Amniotic epithelial cell (primary cell): Measurements from ENCODE around the gene CNTN3.

Source experiments
- DNase-seq: peaks from one replicate; pipeline ENCODE4 v3.0.0-alpha.2; 2010; ENCODE audit warnings: low read depth

CNTN3 gene

GRCh38 chr3:74614107-74614967 lies at the start of gene CNTN3:
Gene CNTN3 (minus strand): TSS chr3:74614659. CDS start chr3:74521112, 93,547 bp downstream.
- no peak for DNase-seq

DNA sequence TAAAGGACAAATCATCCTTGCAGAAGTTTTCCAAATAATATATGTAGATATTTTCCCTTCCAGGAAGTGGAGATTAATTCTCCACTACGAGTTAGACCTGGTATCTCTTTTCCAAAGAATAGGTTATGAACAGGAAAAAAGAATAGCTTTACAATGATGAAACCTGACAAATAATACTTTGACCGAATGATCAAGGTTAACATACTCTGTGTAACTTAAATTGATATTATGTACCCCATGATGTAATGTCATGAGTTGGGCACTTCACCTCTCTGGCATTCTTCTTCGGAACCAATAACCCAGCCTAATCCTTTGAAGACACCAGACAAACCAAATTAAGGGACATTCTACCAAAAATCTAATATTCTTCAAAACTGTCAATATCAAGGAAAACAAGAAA lies 48.7 kb upstream of the CNTN3 start:
- no peak for DNase-seq

DNA sequence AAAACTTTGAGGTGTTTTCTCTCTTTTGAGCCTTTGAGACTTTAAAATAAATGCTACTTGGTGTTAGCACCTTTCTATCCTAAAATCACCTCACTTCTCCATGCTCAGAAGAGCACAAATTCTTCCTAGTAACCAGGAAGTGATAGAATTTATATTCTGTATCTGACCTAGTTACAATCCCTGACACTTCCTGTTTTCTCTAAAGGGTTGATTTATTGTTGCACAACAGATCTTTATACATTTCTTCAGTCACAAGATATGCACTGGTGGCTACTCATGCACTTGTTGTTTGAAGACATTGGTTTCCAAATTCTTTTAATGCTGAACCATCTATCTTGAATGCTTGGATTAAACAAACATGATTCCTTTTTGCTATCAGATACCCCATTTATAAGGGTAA lies 47.2 kb upstream of the CNTN3 start:
- no peak for DNase-seq

- no peak for DNase-seq
Observed at GRCh38 chr3:74651885-74652284, 37.4 kb upstream of the CNTN3 start.

- no peak for DNase-seq
Observed at GRCh38 chr3:74651292-74651691, 36.8 kb upstream of the CNTN3 start.

- DNase-seq = no peak
Observed at GRCh38 chr3:74648107-74648506, 33.6 kb upstream of the CNTN3 start.

GRCh38 chr3:74646094-74646493 lies 31.6 kb upstream of the CNTN3 start:
- no peak for DNase-seq

DNA sequence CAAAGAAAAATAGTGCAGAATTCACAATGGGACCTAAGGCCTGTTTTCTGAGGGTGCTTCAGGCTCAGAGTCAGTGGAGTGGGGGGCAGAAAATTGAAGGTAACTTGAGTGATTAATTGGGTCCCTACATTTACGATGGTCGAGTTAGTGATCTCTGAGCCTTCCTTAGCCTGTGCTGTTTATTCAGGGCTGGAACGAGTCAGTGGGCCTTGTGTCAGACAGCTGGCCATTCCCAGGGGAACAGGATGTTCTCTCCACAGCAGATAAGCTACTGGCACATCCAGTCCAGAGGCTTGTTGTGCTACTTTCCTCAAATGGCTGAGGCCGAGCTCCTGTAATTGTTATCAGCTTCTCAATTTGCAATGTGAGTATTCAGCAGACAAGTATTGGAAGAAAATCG lies 29.2 kb upstream of the CNTN3 start:
- peak; percentile 19 for DNase-seq

- no peak for DNase-seq
Observed at GRCh38 chr3:74642876-74643275, 28.4 kb upstream of the CNTN3 start.

DNA sequence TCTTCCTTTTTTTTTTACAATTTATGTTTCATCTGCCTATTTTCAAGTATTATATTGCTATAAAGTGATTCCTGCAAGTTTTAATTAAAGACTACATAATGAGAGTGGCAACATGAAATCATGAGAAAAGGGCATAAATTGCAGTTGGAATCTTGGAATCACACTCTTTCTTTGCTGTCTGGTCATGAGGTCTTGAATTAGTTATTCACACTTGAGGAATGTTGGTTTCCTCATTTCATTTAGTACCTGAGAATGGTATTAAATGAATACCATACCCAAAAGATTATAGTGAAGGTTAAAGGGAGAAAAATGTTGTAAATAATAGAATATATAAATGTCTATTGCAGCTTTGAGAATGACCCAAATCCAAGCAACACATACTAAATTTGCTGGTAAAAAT lies 25.8 kb upstream of the CNTN3 start:
- DNase-seq = no peak

DNA sequence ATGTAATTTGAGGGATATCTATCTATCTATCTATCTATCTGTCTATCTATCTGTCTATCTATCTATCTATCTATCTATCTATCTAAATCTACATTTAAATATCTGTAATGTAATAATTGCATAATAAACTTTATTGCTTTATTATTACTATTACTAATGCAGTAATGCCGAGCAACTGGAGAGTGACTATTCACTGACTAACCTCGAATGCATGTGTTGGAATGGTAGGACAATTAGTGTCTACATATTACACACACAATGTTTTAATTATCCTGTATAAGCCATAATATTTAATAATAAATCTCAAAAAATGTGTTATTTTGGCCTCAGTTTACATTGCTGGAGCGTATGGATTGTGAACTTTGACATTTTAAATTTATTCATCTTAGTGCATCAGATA lies 25.2 kb upstream of the CNTN3 start:
- DNase-seq = no peak

DNA sequence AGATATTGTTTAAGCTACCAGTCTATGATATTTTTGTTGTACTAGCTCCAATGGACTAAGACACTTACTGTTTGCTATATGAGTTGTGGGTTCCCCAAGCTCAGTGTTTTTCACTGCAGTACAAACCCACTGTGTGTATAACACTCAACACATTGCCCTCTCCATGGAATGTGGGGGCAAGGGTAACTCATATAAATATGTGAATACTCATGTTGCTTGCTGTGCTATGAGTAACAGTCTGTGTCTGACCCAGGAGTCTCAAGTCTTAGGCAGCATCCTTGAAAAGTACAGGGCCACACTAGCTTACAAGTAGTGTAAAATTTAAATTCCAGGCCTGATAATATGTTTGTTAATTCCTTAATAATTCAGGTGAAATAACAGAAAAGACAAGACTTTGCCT lies 22.5 kb upstream of the CNTN3 start:
- no peak for DNase-seq

GRCh38 chr3:74633021-74633420 lies 18.6 kb upstream of the CNTN3 start:
- peak; percentile 4 for DNase-seq

- no peak for DNase-seq
Observed at GRCh38 chr3:74631351-74632140, 17.1 kb upstream of the CNTN3 start.

DNA sequence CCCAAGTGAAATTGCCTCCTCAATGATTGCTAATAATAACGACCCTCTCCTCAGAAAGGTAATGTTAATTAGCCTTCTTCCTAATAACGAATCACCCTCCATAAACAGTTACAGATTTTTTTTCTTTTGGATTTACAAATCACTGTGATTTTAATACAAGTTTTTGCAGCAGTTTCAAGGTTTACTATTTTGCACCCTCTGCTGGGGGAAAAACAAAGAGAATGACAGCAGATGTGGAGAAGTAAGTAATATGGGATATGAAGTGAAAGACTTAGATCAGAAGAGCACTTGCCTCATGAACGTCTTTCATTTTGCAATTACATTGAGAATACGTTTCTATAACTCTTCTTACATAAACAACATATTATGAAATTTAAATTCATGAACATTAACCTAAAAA lies 16.1 kb upstream of the CNTN3 start:
- no peak for DNase-seq

DNA sequence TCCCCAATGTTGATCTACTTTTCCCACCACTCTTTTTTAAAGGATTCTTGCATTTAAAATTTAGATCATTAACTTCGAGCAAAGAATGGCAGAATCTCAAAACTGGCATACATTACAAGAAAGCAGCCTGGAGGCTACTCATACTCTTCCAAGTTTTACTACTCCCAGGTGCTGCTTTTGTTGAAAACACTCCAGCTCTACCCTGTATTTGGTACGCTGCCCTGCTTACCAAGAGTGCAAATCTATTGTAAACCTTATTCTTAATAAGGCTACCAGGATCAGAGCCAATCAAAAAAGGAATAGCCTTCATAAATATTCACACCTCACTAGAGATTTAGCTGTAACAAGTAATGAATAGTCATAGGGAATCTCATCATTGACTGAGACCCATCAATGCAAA lies 11.6 kb upstream of the CNTN3 start:
- DNase-seq = no peak

GRCh38 chr3:74624301-74624700 lies 9.8 kb upstream of the CNTN3 start:
- DNase-seq = peak; percentile 2

DNA sequence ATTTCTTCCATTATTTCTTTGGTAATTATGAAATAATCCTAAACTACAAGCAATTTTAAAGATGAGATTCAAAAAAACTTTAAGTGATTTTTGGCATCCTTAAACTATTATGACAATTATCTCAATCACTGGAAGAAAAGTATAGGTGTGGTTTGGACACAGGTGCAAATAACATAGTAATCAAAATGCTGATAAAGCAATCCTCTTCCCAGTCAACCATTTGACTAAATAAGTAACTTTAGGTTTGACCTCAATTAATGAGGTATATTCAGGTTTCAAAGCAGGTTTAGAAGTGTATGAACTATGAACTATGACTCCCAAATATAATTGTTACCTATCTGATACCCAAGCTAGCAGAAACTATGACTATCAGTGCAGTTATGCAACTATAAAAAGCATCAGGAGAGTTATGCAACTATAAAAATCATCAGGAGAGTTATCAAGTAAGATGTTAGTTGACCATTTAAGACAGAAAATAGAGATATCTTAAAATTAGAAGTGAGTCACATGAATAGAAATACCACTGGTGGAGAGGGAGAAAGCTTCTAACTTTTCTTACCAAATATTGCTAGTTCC lies 8.9 kb upstream of the CNTN3 start:
- DNase-seq = no peak

DNA sequence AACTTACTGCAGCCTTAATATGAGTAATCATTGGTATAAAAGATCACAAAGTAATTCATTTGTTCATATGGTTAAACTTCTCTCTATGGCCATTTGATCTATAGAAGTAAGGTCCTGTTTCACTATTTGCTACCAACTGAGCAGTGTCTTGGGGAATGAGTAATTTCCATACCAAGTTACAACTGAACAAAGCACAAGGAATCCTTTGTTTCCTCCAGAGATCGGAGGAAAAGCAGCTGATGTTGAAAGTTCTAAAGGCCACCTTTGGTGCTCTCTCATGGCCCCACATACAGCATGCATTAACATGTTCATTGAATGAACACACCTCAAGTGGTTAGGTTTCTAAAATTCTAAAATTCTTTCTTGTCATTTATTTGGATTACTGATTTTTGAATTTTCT lies 7.1 kb upstream of the CNTN3 start:
- no peak for DNase-seq

- no peak for DNase-seq
Observed at GRCh38 chr3:74617776-74618175, 3.3 kb upstream of the CNTN3 start.

- no peak for DNase-seq
Observed at GRCh38 chr3:74613521-74614106, 845 bp downstream of the CNTN3 start.

DNA sequence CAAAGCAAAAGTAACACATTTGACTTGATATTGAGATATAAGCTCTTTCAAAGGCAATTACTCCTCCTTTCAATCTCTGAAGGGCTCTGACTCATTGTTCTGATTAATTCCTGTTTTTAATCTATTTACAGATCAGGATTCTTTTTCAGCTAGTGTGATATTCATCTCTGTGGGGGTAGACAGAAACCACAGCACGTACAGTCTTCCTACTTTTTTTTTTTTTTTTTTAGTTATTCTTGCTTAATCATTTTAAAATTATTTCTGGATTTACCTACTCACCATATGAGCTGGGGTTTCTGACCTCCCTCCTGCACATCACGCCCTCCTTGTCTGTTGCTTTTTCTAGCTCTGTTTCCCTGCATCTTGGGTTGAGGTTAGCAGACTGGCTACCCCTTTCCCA lies 1.4 kb downstream of the CNTN3 start:
- DNase-seq = no peak

DNA sequence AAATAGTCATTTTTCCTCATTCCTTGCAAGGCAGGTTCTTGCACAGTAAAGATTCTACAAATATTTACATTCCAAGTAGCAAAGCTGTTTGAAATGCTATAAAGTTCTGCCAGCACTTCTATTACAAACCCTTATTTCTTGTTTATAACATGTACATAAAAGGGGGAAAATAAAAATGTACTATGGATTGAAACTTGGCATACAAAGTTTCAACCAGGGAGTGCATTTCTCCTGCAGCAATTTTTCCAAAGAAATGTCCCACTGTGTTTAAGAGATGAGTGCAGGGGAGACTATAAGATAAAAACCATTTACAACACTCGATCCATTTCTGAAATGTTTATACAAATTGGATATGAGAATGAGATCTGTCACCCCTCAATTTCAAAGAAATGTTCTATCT lies 3.3 kb downstream of the CNTN3 start:
- DNase-seq = no peak
